K562 (cell line): ENCODE data around the gene SORCS2.

Source experiments
- HNRNPUL1 ChIP-seq: fragments of 200-400 bp; formaldehyde crosslinking; IDR thresholded peaks from 2 replicates; pipeline ENCODE4 v1.6.1; 2017; ENCODE audit warnings: low read length
- NR2C2 ChIP-seq, 2 experiments: fragments of 200-800 bp in 1 of 2; sonication (Bioruptor generic) in 1 of 2; sonication (generic) in 1 of 2; formaldehyde crosslinking in 1 of 2; IDR thresholded peaks; 2 replicates each; pipeline versions ENCODE4 v1.6.1 to v1.8.0; 2016 to 2022; ENCODE audit warnings: mild to moderate bottlenecking in 1 of 2, missing compliant biosample characterization in 1 of 2, missing genetic modification characterization in 1 of 2, missing genetic modification reagents in 1 of 2

- no peak for TF ChIP-seq HNRNPUL1
- TF ChIP-seq NR2C2 (CRISPR knock-in tag; IDR thresholded peaks at IDR 0.05): no peak
- no peak for TF ChIP-seq NR2C2 (tag; IDR thresholded peaks at IDR 0.05)
Observed at GRCh38 chr4:7172946-7173345, 19.4 kb upstream of the SORCS2 start.
